HL-60 (cell line): Measurements from ENCODE around the gene RAPSN.

ENCODE experiments used
- CTCF ChIP-seq: IDR thresholded peaks from one replicate; pipeline ENCODE4 v1.5.1; 2011; ENCODE audit warnings: low read length, control low read depth, inconsistent platforms; ENCODE audit not compliant: insufficient read depth
- POLR2AphosphoS5 ChIP-seq: IDR thresholded peaks from 2 replicates; pipeline ENCODE4 v1.6.1; 2012; ENCODE audit warnings: low read depth
- REST ChIP-seq: IDR thresholded peaks from 2 replicates; pipeline ENCODE4 v1.6.1; 2012; ENCODE audit warnings: low read depth; ENCODE audit not compliant: insufficient replicate concordance
- SPI1 ChIP-seq: IDR thresholded peaks from 2 replicates; pipeline ENCODE4 v1.6.1; 2012; ENCODE audit warnings: low read depth, mild to moderate bottlenecking, borderline replicate concordance

GRCh38 chr11:47394322-47395222, 54.4 kb downstream of the RAPSN start:
- TF ChIP-seq CTCF (no peak), POLR2AphosphoS5 (peak; percentile 99), SPI1 (peak; percentile 97), REST (peak; percentile 70)
